HEK293T (cell line): ENCODE results near the gene PFKL.
"Not testable (repeated sequence)": the region's sequence is repeated elsewhere in the genome, so short reads cannot be mapped to it uniquely, and the experiment has no call there.

Source experiments
- ARNT ChIP-seq: fragments of 450-650 bp; IDR thresholded peaks from 2 replicates; pipeline ENCODE4 v1.6.1; 2017; ENCODE audit warnings: mild to moderate bottlenecking
- BHLHE40 ChIP-seq: fragments of 450-650 bp; IDR thresholded peaks from 2 replicates; pipeline ENCODE4 v1.6.1; 2016; ENCODE audit warnings: mild to moderate bottlenecking, moderate library complexity, borderline replicate concordance
- CTBP1 ChIP-seq: fragments of 450-650 bp; IDR thresholded peaks from 2 replicates; pipeline ENCODE4 v1.6.1; 2016; ENCODE audit warnings: borderline replicate concordance
- ELF4 ChIP-seq: fragments of 450-650 bp; IDR thresholded peaks from 2 replicates; pipeline ENCODE4 v1.6.1; 2017; ENCODE audit warnings: antibody characterized with exemption
- FOXA1 ChIP-seq: fragments of 450-650 bp; IDR thresholded peaks from 2 replicates; pipeline ENCODE4 v1.6.1; 2016; ENCODE audit warnings: mild to moderate bottlenecking
- FOXK2 ChIP-seq: fragments of 450-650 bp; IDR thresholded peaks from 2 replicates; pipeline ENCODE4 v1.6.1; 2016; ENCODE audit warnings: mild to moderate bottlenecking
- HDGF ChIP-seq: fragments of 450-650 bp; IDR thresholded peaks from 2 replicates; pipeline ENCODE4 v1.6.1; 2017; ENCODE audit warnings: antibody characterized with exemption, borderline replicate concordance
- NFRKB ChIP-seq: fragments of 450-650 bp; IDR thresholded peaks from 2 replicates; pipeline ENCODE4 v1.6.1; 2016; ENCODE audit warnings: mild to moderate bottlenecking, moderate library complexity
- SP1 ChIP-seq: fragments of 450-650 bp; IDR thresholded peaks from 2 replicates; pipeline ENCODE4 v1.6.1; 2017
- TARDBP ChIP-seq: fragments of 450-650 bp; IDR thresholded peaks from 2 replicates; pipeline ENCODE4 v1.6.1; 2016

- TF ChIP-seq NFRKB, FOXA1, ARNT, FOXK2, ELF4, CTBP1, BHLHE40, SP1, TARDBP, HDGF: not testable (repeated sequence)
Observed at GRCh38 chr21:44361903-44362302, 62.0 kb downstream of the PFKL start.
